ENCODE results near the gene SRPK2.

The SRPK2 gene

DNA sequence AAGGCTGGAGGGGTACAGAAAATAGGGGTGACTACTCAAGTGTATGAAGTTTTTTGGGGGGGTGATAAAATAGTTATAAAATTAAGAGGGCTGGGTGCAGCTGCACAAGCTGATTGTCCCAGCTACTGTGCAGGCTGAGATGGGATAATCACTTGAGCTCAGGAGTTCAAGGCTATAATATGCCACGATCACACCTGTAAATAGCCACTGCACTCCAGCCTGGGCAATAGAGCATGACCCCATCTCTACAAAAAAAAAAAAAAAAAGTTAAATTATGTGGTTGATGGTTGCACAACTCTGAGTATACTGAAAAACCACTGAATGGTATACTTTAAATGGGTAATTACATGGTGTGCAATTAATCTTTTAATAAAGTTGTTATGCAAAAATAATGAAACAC, 172.9 kb downstream of the SRPK2 start:
- TF ChIP-seq, protein P1, sequence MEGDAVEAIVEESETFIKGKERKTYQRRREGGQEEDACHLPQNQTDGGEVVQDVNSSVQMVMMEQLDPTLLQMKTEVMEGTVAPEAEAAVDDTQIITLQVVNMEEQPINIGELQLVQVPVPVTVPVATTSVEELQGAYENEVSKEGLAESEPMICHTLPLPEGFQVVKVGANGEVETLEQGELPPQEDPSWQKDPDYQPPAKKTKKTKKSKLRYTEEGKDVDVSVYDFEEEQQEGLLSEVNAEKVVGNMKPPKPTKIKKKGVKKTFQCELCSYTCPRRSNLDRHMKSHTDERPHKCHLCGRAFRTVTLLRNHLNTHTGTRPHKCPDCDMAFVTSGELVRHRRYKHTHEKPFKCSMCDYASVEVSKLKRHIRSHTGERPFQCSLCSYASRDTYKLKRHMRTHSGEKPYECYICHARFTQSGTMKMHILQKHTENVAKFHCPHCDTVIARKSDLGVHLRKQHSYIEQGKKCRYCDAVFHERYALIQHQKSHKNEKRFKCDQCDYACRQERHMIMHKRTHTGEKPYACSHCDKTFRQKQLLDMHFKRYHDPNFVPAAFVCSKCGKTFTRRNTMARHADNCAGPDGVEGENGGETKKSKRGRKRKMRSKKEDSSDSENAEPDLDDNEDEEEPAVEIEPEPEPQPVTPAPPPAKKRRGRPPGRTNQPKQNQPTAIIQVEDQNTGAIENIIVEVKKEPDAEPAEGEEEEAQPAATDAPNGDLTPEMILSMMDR (IDR thresholded peaks at IDR 0.05; ENCODE audit: low read depth, low read length): no peak
- TF ChIP-seq MYC (IDR thresholded peaks at IDR 0.05; ENCODE audit: low read depth, low read length): no peak
- TF ChIP-seq, protein P2, sequence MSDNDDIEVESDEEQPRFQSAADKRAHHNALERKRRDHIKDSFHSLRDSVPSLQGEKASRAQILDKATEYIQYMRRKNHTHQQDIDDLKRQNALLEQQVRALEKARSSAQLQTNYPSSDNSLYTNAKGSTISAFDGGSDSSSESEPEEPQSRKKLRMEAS (IDR thresholded peaks at IDR 0.05; ENCODE audit: low read depth, low read length): no peak
- TF ChIP-seq POLR2A (IDR thresholded peaks at IDR 0.05; ENCODE audit: extremely low read depth, insufficient read length): no peak
- no peak for DNase-seq (ENCODE audit: low read depth)
- no peak overlapping the region for H3K4me3 ChIP-seq (ENCODE audit: low read depth, low read length)

DNA sequence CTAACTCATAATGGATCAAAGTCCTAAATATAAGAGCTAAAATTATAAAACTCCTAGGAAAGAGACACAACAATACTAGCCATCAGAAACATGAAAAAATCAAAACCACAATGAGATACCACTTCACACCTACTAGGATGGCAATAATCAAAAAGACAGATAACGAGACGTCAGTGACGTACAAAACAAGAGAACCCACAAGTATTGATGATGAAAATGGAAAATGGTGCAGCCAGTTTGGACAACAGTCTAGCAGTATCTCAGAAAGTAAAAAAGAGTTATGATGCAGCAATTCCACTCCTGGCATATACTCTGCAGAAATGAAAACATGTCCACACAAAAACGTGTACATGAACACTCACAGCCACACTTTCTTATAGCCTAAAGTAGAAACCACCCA, 173.5 kb downstream of the SRPK2 start:
- no peak overlapping the region for H3K4me3 ChIP-seq (ENCODE audit: low read depth, low read length)
- TF ChIP-seq POLR2A (IDR thresholded peaks at IDR 0.05; ENCODE audit: extremely low read depth, insufficient read length) (no peak), MYC (IDR thresholded peaks at IDR 0.05; ENCODE audit: low read depth, low read length) (no peak)
- TF ChIP-seq, protein P1 (IDR thresholded peaks at IDR 0.05; ENCODE audit: low read depth, low read length): no peak
- TF ChIP-seq, protein P2 (IDR thresholded peaks at IDR 0.05; ENCODE audit: low read depth, low read length): no peak
- no peak for DNase-seq (ENCODE audit: low read depth)

DNA sequence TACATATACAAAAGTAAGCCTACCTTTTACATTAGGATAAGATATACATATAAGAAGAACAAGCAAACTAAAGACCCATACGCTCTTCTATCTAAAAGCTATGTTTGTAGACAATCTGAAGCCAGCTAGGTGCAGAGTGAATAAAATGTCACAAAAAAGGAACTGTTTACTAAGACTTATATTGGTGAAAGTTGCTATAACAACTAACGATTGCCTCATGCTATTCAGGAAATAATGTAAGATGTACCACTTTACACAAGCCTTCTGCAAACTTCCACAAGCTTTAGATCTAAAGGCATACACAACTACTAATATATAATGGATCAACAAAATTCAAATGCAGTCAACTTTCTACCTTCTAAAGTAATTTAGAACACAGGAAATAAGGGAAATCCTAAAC, 175.1 kb downstream of the SRPK2 start:
- peak; percentile 80 for DNase-seq (ENCODE audit: low read depth)
- TF ChIP-seq MYC (IDR thresholded peaks at IDR 0.05; ENCODE audit: low read depth, low read length) (peak; percentile 66), POLR2A (IDR thresholded peaks at IDR 0.05; ENCODE audit: extremely low read depth, insufficient read length) (no peak)
- no peak overlapping the region for H3K4me3 ChIP-seq (ENCODE audit: low read depth, low read length)

DNA sequence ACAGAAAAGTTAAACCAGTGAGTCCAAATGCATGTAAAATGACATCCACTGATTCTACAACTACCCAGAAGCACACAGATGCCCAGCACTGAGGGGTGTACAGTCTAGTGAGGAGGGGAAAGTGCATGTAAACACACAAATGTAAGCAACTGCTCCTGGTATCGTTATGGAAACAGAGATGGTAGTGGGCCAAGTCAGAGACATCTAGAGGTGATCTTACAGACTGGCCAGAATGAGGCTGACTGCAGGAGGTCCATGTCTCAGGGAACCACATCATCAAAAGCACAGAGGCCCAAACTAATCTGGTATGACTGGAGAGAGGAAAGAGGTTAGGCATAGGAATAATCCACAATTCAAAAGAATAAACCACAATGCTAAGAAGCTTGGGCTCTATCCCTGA, 176.5 kb downstream of the SRPK2 start:
- TF ChIP-seq POLR2A (IDR thresholded peaks at IDR 0.05; ENCODE audit: extremely low read depth, insufficient read length) (no peak), MYC (IDR thresholded peaks at IDR 0.05; ENCODE audit: low read depth, low read length) (no peak)
- TF ChIP-seq, protein P2 (IDR thresholded peaks at IDR 0.05; ENCODE audit: low read depth, low read length): no peak
- TF ChIP-seq, protein P1 (IDR thresholded peaks at IDR 0.05; ENCODE audit: low read depth, low read length): no peak
- no peak overlapping the region for H3K4me3 ChIP-seq (ENCODE audit: low read depth, low read length)
- DNase-seq (ENCODE audit: low read depth): no peak

DNA sequence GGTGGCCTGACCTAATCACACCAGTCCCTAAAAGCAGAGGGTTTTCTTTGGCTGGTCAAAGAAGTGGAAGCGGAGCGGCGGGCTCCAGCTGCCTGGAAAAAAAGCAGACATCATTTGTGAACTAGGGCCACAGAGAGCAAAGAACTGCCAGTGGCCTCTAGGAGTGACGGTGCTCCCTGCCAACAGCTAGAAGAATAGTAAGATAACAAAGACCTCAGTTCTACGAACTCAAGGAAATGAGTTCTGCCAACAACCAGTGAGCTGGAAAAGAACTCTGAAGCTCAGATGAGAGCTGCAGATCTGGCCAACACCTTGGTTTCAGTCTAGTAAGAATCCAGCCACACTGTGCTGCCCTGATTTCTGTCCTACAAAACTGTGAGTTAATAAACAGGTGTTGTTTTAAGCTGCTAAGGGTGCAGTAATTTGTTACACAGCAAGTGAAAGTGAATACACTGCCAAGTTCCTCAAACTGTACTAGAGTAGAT, 178.0 kb downstream of the SRPK2 start:
- TF ChIP-seq, protein P1 (IDR thresholded peaks at IDR 0.05; ENCODE audit: low read depth, low read length): no peak
- TF ChIP-seq POLR2A (IDR thresholded peaks at IDR 0.05; ENCODE audit: extremely low read depth, insufficient read length): no peak
- TF ChIP-seq MYC (IDR thresholded peaks at IDR 0.05; ENCODE audit: low read depth, low read length): no peak
- TF ChIP-seq, protein P2 (IDR thresholded peaks at IDR 0.05; ENCODE audit: low read depth, low read length): no peak
- H3K4me3 ChIP-seq (ENCODE audit: low read depth, low read length): no peak overlapping the region
- DNase-seq (ENCODE audit: low read depth): no peak

DNA sequence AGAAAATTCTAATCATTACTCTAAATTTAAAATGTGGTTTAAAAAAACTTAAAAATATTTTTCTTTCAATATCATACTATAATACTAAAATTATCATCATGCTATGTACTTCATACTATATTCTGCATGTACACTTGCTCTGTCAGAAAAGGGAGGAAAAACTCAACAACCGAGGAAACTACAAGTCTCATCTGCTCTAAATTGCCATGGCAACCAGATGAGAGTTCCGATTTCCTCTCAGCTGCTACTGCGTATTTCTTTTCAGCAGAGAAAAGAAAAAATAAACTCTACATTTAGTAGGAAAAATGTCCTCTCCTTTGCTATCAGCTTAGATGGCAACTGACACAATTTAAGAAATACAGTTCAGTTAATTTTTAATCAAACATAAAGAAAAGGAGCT, 178.9 kb downstream of the SRPK2 start:
- no peak for DNase-seq (ENCODE audit: low read depth)
- H3K4me3 ChIP-seq (ENCODE audit: low read depth, low read length): no peak overlapping the region
- TF ChIP-seq, protein P2 (IDR thresholded peaks at IDR 0.05; ENCODE audit: low read depth, low read length): no peak
- TF ChIP-seq POLR2A (IDR thresholded peaks at IDR 0.05; ENCODE audit: extremely low read depth, insufficient read length): no peak
- TF ChIP-seq, protein P1 (IDR thresholded peaks at IDR 0.05; ENCODE audit: low read depth, low read length): no peak
- TF ChIP-seq MYC (IDR thresholded peaks at IDR 0.05; ENCODE audit: low read depth, low read length): no peak

Measured in NB4 (cell line).